Left lung (tissue), 10 donors: ENCODE results near the gene PROK1. TPM values are rescaled to one million over a fixed set of nuclear protein-coding genes. Genes with fewer than 3 reads are reported as not detected.

Source experiments
- ATAC-seq: fragments of 200-7000 bp; cut with Tn5 transposase; one replicate; pipeline ENCODE4 v1.9.1; 2020; ENCODE audit warnings: moderate library complexity
- DNase-seq, 4 donors: peaks; one replicate each; pipeline ENCODE4 v3.0.0-alpha.2; 2013 to 2020
- H3K27ac ChIP-seq, 2 donors: fragments of 200-600 bp; sonication (generic) in 1 of 2; one replicate each; pipeline versions ENCODE4 v1.5.0 to v1.8.0; 2020 to 2021
- H3K27me3 ChIP-seq, 2 donors: fragments of 200-600 bp; sonication (generic) in 1 of 2; one replicate each; pipeline versions ENCODE4 v1.5.0 to v1.8.0; 2020 to 2021
- H3K36me3 ChIP-seq, 2 donors: fragments of 200-600 bp; sonication (generic) in 1 of 2; one replicate each; pipeline versions ENCODE4 v1.5.0 to v1.8.0; 2020 to 2021
- H3K4me1 ChIP-seq, 2 donors: fragments of 200-600 bp; one replicate each; pipeline ENCODE4 v1.8.0; 2021
- H3K4me3 ChIP-seq, 2 donors: fragments of 200-600 bp; sonication (generic) in 1 of 2; one replicate each; pipeline versions ENCODE4 v1.5.0 to v1.8.0; 2020 to 2021; ENCODE audit warnings: mild to moderate bottlenecking in 1 of 2
- H3K9me3 ChIP-seq, 2 donors: fragments of 200-600 bp; sonication (generic) in 1 of 2; one replicate each; pipeline versions ENCODE4 v1.5.0 to v1.8.0; 2020 to 2021
- intact Hi-C, 2 donors: fragments of 100-400 bp; cut with DNase I; formaldehyde crosslinking; loops; one replicate each; pipeline versions ENCODE4 v1.11.2 to v1.14.2; 2022
- polyA plus RNA-seq, 6 donors: library from polyadenylated mRNA; unstranded; fragments of 120-200 nt; gene quantifications; one replicate each; pipeline ENCODE4 v1.2.1, GENCODE V29; 2013; ENCODE audit not compliant: insufficient read length in 6 of 6
- total RNA-seq, 2 donors: library from RNA; stranded (reverse); fragmentation: NEBNext Ultra II Directional; extraction: Animal tissue kit (Norgen Biotek cat#: 25700); gene quantifications; one replicate each; pipeline ENCODE4 v1.2.1, GENCODE V29; 2021
- TF ChIP-seq, protein P1 (sequence below), 2 donors: fragments of 200-600 bp; sonication (generic) in 1 of 2; IDR thresholded peaks; one replicate each; pipeline versions ENCODE4 v1.5.0 to v1.8.0; 2021; ENCODE audit warnings: antibody characterized with exemption in 2 of 2
- donor health status: DM: no; HTN: yes; CAD: no.
- donor health status: DM: no; HTN: no; CAD: no.

The PROK1 gene
- total and polyA plus RNA-seq, 8 donors: 0.10 to 0.13 TPM; not detected in 6

DNA sequence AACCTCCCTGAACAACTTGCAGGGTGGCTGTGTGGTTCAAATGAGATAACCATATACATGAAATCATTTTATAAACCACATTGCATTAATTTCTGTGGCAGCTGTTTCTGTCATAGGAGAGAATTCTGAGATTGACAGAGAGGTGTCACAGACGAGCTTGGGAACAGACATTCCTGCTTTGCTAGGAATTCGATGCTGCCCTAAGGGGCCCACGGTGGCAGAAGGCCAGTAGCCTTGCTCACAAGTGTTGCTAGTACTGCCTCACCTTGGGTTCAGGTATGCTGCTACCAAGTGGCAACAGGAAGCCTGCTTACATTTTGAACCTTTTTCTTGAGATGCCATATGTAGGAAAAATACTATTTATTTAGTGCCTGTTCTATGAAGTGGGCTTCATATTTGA, 54.6 kb downstream of the PROK1 start:
- Histone ChIP-seq H3K4me1 (no peaks in the 10 kb centered on the region), H3K27me3 (no peaks in the 10 kb centered on the region), H3K27ac (no peak overlapping the region), H3K4me3 (no peak overlapping the region), H3K36me3 (no peaks in the 10 kb centered on the region), H3K9me3 (no peaks in the 10 kb centered on the region)
- DNase-seq (no peak), ATAC-seq (no peak)
- TF ChIP-seq, protein P1, sequence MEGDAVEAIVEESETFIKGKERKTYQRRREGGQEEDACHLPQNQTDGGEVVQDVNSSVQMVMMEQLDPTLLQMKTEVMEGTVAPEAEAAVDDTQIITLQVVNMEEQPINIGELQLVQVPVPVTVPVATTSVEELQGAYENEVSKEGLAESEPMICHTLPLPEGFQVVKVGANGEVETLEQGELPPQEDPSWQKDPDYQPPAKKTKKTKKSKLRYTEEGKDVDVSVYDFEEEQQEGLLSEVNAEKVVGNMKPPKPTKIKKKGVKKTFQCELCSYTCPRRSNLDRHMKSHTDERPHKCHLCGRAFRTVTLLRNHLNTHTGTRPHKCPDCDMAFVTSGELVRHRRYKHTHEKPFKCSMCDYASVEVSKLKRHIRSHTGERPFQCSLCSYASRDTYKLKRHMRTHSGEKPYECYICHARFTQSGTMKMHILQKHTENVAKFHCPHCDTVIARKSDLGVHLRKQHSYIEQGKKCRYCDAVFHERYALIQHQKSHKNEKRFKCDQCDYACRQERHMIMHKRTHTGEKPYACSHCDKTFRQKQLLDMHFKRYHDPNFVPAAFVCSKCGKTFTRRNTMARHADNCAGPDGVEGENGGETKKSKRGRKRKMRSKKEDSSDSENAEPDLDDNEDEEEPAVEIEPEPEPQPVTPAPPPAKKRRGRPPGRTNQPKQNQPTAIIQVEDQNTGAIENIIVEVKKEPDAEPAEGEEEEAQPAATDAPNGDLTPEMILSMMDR (IDR thresholded peaks at IDR 0.05): no peak
- intact Hi-C loops: no loop called here

DNA sequence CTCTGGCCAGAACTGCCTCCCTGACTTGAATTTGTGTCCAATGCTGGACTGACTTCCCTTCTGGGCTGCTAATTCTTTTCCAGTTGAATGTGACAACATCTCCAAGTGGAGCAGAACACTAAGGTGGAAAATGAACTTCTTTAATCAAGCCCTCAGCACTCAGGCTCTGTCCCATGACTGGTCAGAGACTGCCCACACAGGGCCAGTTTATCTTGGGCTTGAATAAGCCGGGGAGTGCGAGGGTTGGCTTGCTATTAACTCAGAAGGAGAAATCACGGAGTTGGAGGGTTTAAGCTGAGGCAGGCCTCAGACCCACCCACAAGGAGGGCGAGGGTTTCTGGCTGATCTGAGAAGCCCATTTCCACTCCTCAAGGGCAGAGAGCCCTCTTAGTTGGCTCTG, 55.6 kb downstream of the PROK1 start:
- intact Hi-C loops: loop anchor here in 1 of 2 donors (2.0 kb wide), 1 partner anchor 20 kb away; no protein-coding TSS in a partner anchor
- no peaks in the 10 kb centered on the region for H3K9me3 ChIP-seq
- ATAC-seq (no peak), DNase-seq (no peak)
- H3K27me3 ChIP-seq: no peaks in the 10 kb centered on the region
- H3K36me3 ChIP-seq: no peaks in the 10 kb centered on the region
- no peaks in the 10 kb centered on the region for H3K4me1 ChIP-seq
- no peak overlapping the region for H3K27ac ChIP-seq
- TF ChIP-seq, protein P1 (IDR thresholded peaks at IDR 0.05): no peak
- no peak overlapping the region for H3K4me3 ChIP-seq

Other genes starting within 250 kb of the PROK1 start
- 1 to 10 TPM; 7.7 to 9.4 TPM for gene KCNC4, start 240.8 kb upstream of the PROK1 start, total RNA-seq
- 10 to 100 TPM in 4 of 6 donors, 1 to 10 TPM in 2; 8.5 to 16.3 (median 11.3) TPM for gene KCNC4, start 240.8 kb upstream of the PROK1 start, polyA plus RNA-seq
- 10 to 100 TPM; 20.6 to 24.3 TPM for gene RBM15, start 111.8 kb upstream of the PROK1 start, total RNA-seq
- gene RBM15, start 111.8 kb upstream of the PROK1 start, polyA plus RNA-seq: 10 to 100 TPM; 10.9 to 13.5 (median 12.7) TPM
- 10 to 100 TPM; 12.0 to 40.5 TPM for gene SLC16A4, start 60.1 kb upstream of the PROK1 start, total RNA-seq
- gene SLC16A4, start 60.1 kb upstream of the PROK1 start, polyA plus RNA-seq: 1 to 10 TPM; 6.1 to 8.2 (median 7.5) TPM
- gene LAMTOR5, start 43.5 kb upstream of the PROK1 start, total RNA-seq: 100 to 1,000 TPM; 134 to 145 TPM
- 100 to 1,000 TPM; 112 to 121 (median 116) TPM for gene LAMTOR5, start 43.5 kb upstream of the PROK1 start, polyA plus RNA-seq
- gene KCNA10, start 68.0 kb downstream of the PROK1 start, total RNA-seq: not detected
- not detected for gene KCNA10, start 68.0 kb downstream of the PROK1 start, polyA plus RNA-seq
- gene KCNA2, start 155.2 kb downstream of the PROK1 start, total RNA-seq: under 1 TPM; 0.42 to 0.50 TPM
- gene KCNA2, start 155.2 kb downstream of the PROK1 start, polyA plus RNA-seq: 1 to 10 TPM in 1 of 6 donors, under 1 TPM in 5; 0.46 to 1.1 (median 0.87) TPM
- 10 to 100 TPM in 1 of 2 donors, 1 to 10 TPM in 1; 8.6 to 11.3 TPM for gene KCNA3, start 223.8 kb downstream of the PROK1 start, total RNA-seq
- 1 to 10 TPM in 3 of 6 donors, under 1 TPM in 3; 0.81 to 1.5 (median 1.0) TPM for gene KCNA3, start 223.8 kb downstream of the PROK1 start, polyA plus RNA-seq